Iris pigment epithelial cell (primary cell): ENCODE measurements around the gene ALG2.

Experiments used
- DNase-seq: peaks from one replicate; pipeline ENCODE4 v3.0.0-alpha.2; 2011; ENCODE audit warnings: low read depth

The ALG2 gene

GRCh38 chr9:99221621-99222415 is at the start of gene ALG2, which contains the start of gene SEC61B:
TSS of gene ALG2 (minus strand) at chr9:99221942. CDS start at chr9:99221894, 48 bp downstream.
TSS of gene SEC61B (plus strand) at chr9:99222282. CDS start at chr9:99222364, 82 bp downstream.
- peak; percentile 96 for DNase-seq

- DNase-seq = no peak
These were observed 48.7 kb upstream of the ALG2 start for GRCh38 chr9:99270491-99270890.

- DNase-seq = peak; percentile 57
These were observed 47.7 kb upstream of the ALG2 start for GRCh38 chr9:99269416-99269815.

- peak; percentile 70 for DNase-seq
These were observed 44.7 kb upstream of the ALG2 start for GRCh38 chr9:99266255-99267023.

- no peak for DNase-seq
These were observed 43.9 kb upstream of the ALG2 start for GRCh38 chr9:99265691-99266090.

- DNase-seq = peak; percentile 31
These were observed 42.4 kb upstream of the ALG2 start for GRCh38 chr9:99264070-99264680.

GRCh38 chr9:99262949-99263418 is 41.2 kb upstream of the ALG2 start:
- no peak for DNase-seq

GRCh38 chr9:99261923-99262322 is 40.2 kb upstream of the ALG2 start:
- no peak for DNase-seq

- DNase-seq = peak; percentile 55
These were observed 37.6 kb upstream of the ALG2 start for GRCh38 chr9:99259231-99259918.

GRCh38 chr9:99257723-99258389 is 36.1 kb upstream of the ALG2 start:
- DNase-seq = no peak

GRCh38 chr9:99255651-99256050 is 33.9 kb upstream of the ALG2 start:
- no peak for DNase-seq

- no peak for DNase-seq
These were observed 32.2 kb upstream of the ALG2 start for GRCh38 chr9:99253772-99254431.

- no peak for DNase-seq
These were observed 31.4 kb upstream of the ALG2 start for GRCh38 chr9:99253134-99253533.

GRCh38 chr9:99251157-99251556 is 29.4 kb upstream of the ALG2 start:
- DNase-seq = no peak

GRCh38 chr9:99249619-99250018 is 27.9 kb upstream of the ALG2 start:
- DNase-seq = no peak

GRCh38 chr9:99244344-99245260 is 22.9 kb upstream of the ALG2 start:
- DNase-seq = no peak

GRCh38 chr9:99241106-99241505 is 19.4 kb upstream of the ALG2 start:
- DNase-seq = no peak

- peak; percentile 28 for DNase-seq
These were observed 17.8 kb upstream of the ALG2 start for GRCh38 chr9:99239341-99240060.

- DNase-seq = no peak
These were observed 16.6 kb upstream of the ALG2 start for GRCh38 chr9:99238331-99238730.
